Tibial artery (tissue), 4 donors: ENCODE measurements around the gene ANXA1.

Experiments
- DNase-seq, 2 donors: peaks; one replicate each; pipeline ENCODE4 v3.0.0-alpha.2; 2019
- H3K27ac ChIP-seq, 2 donors: fragments of 200-600 bp; sonication (generic) in 1 of 2; 1 replicate in 1 of 2; 2 replicates in 1 of 2; pipeline ENCODE4 v1.5.1; 2018 to 2019; ENCODE audit warnings: mild to moderate bottlenecking in 1 of 2
- H3K27me3 ChIP-seq, 2 donors: fragments of 200-600 bp; sonication (generic) in 1 of 2; one replicate each; pipeline versions ENCODE4 v1.5.1 to v1.6.0; 2016 to 2019
- H3K36me3 ChIP-seq, 3 donors: fragments of 200-600 bp; sonication (generic) in 2 of 3; one replicate each; pipeline ENCODE4 v1.5.1; 2016 to 2019; ENCODE audit warnings: mild to moderate bottlenecking in 2 of 3
- H3K4me1 ChIP-seq, 4 donors: fragments of 200-600 bp; sonication (generic) in 2 of 4; 1 replicate in 3 of 4; 2 replicates in 1 of 4; pipeline ENCODE4 v1.5.1; 2016 to 2019
- H3K4me3 ChIP-seq, 2 donors: fragments of 200-600 bp; sonication (generic) in 1 of 2; 1 replicate in 1 of 2; 2 replicates in 1 of 2; pipeline ENCODE4 v1.5.1; 2018 to 2019; ENCODE audit warnings: mild to moderate bottlenecking in 2 of 2
- H3K9me3 ChIP-seq, 3 donors: fragments of 200-600 bp; sonication (generic) in 1 of 3; one replicate each; pipeline ENCODE4 v1.5.1; 2016 to 2019
- intact Hi-C: fragments of 100-400 bp; cut with DNase I; formaldehyde crosslinking; loops from one replicate; pipeline ENCODE4 v1.15.0; 2023; ENCODE audit warnings: low total_unique reads
- TF ChIP-seq, protein P1 (sequence below), 2 experiments: fragments of 200-600 bp in 1 of 2; fragments of 450-650 bp in 1 of 2; IDR thresholded peaks; one replicate each; pipeline ENCODE4 v1.5.1; 2017 to 2019; ENCODE audit warnings: antibody characterized with exemption in 2 of 2, mild to moderate bottlenecking in 1 of 2, moderate library complexity in 1 of 2

The ANXA1 gene

DNA sequence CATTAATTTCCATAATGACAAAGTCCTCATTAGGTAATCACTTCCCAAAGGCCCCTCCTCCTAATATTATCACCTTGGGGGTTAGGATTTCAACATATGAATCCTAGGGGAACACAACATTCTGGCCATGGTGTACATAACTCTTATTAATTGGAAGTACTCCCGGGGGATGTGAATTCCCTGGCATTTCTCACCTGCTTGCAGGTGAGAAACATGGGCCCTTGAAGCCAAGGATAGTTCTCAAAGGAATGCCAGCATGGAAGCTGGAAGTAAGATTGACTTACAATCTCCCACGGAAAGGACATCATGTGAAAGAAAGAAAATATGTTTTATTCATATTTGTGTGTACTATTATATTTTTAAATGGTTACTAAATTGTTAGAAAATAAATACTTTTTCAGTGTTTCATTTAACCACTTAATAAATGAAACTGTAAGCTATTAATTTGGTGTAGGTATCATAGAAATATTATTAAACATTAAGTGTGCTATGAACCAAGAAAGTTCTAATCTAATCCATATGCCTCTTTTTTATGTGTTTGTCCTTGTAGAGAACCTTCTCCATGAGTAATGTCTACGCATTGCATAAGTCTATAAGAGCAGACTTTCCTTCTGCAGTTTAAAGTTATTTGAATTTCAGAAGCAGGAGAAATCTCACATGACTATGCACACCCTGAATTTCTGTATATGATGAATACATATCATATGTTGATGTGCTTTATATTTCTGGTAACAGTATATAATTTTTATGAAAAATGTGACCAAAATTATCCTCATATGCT is 59.4 kb downstream of the ANXA1 start:
- H3K4me1 ChIP-seq = no peaks in the 10 kb centered on the region
- DNase-seq = no peak
- H3K9me3 ChIP-seq = no peaks in the 10 kb centered on the region
- H3K27ac ChIP-seq = no peak overlapping the region
- intact Hi-C loops = no loop called here
- TF ChIP-seq, protein P1, sequence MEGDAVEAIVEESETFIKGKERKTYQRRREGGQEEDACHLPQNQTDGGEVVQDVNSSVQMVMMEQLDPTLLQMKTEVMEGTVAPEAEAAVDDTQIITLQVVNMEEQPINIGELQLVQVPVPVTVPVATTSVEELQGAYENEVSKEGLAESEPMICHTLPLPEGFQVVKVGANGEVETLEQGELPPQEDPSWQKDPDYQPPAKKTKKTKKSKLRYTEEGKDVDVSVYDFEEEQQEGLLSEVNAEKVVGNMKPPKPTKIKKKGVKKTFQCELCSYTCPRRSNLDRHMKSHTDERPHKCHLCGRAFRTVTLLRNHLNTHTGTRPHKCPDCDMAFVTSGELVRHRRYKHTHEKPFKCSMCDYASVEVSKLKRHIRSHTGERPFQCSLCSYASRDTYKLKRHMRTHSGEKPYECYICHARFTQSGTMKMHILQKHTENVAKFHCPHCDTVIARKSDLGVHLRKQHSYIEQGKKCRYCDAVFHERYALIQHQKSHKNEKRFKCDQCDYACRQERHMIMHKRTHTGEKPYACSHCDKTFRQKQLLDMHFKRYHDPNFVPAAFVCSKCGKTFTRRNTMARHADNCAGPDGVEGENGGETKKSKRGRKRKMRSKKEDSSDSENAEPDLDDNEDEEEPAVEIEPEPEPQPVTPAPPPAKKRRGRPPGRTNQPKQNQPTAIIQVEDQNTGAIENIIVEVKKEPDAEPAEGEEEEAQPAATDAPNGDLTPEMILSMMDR (IDR thresholded peaks at IDR 0.05) = no peak
- peaks cover 0 to 3% of the 10 kb centered on the region in 2 donors for H3K27me3 ChIP-seq
- no peak overlapping the region for H3K4me3 ChIP-seq
- H3K36me3 ChIP-seq = no peaks in the 10 kb centered on the region

DNA sequence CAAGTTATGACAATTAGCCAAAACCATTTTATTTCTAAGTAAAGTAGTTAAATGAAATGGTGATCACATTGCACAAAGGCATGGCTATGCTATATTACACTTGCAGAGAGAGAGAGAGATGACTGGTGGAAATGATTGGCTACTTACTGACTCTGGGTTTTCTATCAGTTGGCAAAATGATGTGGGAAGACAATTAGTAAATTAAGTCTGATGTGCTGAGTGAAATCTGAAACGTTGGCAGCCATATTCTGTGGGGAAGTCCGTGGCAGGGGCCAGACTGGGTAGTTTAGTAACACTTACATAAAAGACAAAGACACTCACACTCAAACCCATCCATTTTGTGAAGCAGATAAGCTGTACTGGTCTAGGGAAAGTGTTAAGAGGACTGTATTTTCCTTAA is 61.6 kb downstream of the ANXA1 start:
- Histone ChIP-seq H3K36me3 (no peaks in the 10 kb centered on the region), H3K9me3 (no peaks in the 10 kb centered on the region), H3K27ac (no peak overlapping the region), H3K27me3 (peaks cover 0 to 3% of the 10 kb centered on the region in 2 donors), H3K4me1 (no peaks in the 10 kb centered on the region), H3K4me3 (no peak overlapping the region)
- intact Hi-C loops = no loop called here
- no peak for DNase-seq
- TF ChIP-seq, protein P1 (IDR thresholded peaks at IDR 0.05) = no peak

DNA sequence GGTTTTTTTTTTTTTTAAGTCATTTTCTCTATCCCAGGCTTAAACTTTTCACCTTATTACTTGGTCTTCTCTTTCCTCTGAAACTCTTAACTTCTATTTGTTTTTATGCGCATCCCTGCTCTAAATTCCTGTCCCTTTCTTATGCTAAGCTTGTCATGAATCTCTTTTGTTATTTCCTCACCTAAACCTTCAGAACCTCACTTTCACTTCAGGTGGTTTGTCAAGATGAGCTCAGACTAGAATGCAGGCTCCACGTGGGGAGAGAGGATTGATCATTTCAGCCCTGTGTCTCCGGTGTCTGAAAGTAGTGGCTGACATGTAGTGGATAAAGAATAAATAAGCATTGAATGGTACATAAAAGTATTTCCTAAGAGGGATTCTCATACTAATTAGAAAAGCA is 63.6 kb downstream of the ANXA1 start:
- peaks cover 0 to 3% of the 10 kb centered on the region in 2 donors for H3K27me3 ChIP-seq
- intact Hi-C loops = no loop called here
- H3K9me3 ChIP-seq = no peaks in the 10 kb centered on the region
- H3K36me3 ChIP-seq = no peaks in the 10 kb centered on the region
- no peak overlapping the region for H3K4me3 ChIP-seq
- DNase-seq = no peak
- H3K27ac ChIP-seq = no peak overlapping the region
- TF ChIP-seq, protein P1 (IDR thresholded peaks at IDR 0.05) = no peak
- H3K4me1 ChIP-seq = no peaks in the 10 kb centered on the region

DNA sequence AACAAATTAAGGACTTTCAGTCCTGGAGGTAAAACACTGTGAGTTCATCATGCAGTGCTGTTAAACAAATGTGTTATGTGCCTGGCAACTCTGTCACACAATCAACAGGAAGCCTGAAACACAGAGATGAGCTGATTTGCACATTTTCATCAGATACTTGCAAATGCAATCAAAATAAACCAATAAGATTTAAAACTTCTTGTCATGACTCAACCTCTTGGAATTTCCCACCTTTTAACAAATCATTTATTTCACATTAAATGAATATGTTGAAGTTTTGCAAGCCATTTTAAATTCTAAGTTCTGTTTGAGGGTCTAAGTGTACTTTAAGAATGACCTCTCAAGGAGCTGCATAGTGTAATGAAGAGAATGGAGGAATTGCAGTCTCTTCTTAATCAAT is 64.4 kb downstream of the ANXA1 start:
- no peaks in the 10 kb centered on the region for H3K9me3 ChIP-seq
- no peak for DNase-seq
- intact Hi-C loops = no loop called here
- no peak overlapping the region for H3K4me3 ChIP-seq
- H3K27ac ChIP-seq = no peak overlapping the region
- no peaks in the 10 kb centered on the region for H3K36me3 ChIP-seq
- no peaks in the 10 kb centered on the region for H3K4me1 ChIP-seq
- TF ChIP-seq, protein P1 (IDR thresholded peaks at IDR 0.05) = no peak
- H3K27me3 ChIP-seq = peaks cover 0 to 3% of the 10 kb centered on the region in 2 donors
